22Rv1 (cell line): ENCODE data around the gene MED12L.
"Not testable (repeated sequence)": the region's sequence is repeated elsewhere in the genome, so short reads cannot be mapped to it uniquely, and the experiment has no call there.

Source experiments
- H3K27ac ChIP-seq: fragments of 450-650 bp; 2 replicates; pipeline ENCODE4 v1.5.1; 2017
- ZFX ChIP-seq: fragments of 450-650 bp; IDR thresholded peaks from 2 replicates; pipeline ENCODE4 v1.6.1; 2017; ENCODE audit warnings: antibody characterized with exemption, borderline replicate concordance
- TF ChIP-seq, protein P1 (sequence below): fragments of 450-650 bp; IDR thresholded peaks from 2 replicates; pipeline ENCODE4 v1.5.1; 2017; ENCODE audit warnings: mild to moderate bottlenecking

The MED12L gene

DNA sequence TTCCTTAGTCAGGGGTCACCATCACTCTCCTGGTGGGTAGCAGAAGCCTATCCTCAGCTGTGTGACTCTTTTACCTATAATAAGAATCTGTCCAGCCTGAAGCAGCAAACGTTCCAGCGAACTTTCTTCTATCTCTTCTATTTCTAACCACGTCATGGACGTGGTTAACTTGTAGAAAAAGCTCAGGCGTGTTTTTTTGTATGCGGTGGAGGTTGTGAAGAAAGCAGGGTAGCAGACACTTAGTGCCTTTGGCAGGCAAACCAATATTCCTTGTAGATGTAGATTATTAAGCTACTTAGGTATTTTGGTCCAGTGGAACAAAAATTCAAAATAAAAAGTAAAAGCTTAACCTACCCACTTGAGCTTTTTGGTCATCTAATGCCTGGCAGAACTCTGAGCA, 149.4 kb downstream of the MED12L start:
- no peak overlapping the region for H3K27ac ChIP-seq
- TF ChIP-seq ZFX = no peak
- TF ChIP-seq, protein P1, sequence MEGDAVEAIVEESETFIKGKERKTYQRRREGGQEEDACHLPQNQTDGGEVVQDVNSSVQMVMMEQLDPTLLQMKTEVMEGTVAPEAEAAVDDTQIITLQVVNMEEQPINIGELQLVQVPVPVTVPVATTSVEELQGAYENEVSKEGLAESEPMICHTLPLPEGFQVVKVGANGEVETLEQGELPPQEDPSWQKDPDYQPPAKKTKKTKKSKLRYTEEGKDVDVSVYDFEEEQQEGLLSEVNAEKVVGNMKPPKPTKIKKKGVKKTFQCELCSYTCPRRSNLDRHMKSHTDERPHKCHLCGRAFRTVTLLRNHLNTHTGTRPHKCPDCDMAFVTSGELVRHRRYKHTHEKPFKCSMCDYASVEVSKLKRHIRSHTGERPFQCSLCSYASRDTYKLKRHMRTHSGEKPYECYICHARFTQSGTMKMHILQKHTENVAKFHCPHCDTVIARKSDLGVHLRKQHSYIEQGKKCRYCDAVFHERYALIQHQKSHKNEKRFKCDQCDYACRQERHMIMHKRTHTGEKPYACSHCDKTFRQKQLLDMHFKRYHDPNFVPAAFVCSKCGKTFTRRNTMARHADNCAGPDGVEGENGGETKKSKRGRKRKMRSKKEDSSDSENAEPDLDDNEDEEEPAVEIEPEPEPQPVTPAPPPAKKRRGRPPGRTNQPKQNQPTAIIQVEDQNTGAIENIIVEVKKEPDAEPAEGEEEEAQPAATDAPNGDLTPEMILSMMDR = no peak

DNA sequence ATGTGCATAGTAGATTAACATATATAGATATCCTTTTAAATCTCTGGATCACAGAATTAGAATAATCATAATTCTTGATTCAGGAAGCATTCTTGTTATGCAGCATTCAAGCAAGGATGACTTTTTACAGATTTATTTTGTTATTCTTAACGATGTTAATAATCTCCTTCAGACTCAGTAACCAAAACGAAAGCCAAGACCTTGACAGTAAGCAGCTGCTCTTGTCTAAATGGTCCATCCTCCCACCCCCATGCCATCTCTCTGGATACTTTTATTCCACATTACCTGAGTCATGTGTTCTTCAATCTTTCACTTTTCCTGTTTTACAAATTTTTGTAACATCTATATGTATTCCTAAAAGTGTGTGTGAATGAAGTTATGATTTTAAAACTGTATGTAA, 150.9 kb downstream of the MED12L start:
- no peak for TF ChIP-seq ZFX
- TF ChIP-seq, protein P1 = no peak

DNA sequence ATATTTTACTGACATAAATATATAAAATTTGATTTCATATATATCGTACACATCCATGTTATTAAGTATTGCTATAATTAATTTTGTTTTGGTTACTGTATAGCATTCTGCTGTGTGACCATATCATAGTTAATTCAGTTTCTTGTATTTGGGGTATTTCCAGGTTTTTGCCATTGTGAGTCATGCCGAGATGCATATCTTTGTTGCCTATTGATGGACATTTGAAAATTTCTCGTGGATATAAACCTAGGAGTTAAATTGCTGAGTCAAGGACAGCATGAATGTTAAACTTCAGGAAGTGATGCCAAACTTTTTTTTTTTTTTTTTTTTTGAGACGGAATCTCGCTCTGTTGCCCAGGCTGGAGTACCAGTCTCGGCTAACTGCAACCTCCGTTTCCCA, 151.3 kb downstream of the MED12L start:
- TF ChIP-seq, protein P1 = no peak
- no peak for TF ChIP-seq ZFX
- no peak overlapping the region for H3K27ac ChIP-seq

More for the DNA sequence above, 150.9 kb downstream of the MED12L start:
- no peak overlapping the region for H3K27ac ChIP-seq

DNA sequence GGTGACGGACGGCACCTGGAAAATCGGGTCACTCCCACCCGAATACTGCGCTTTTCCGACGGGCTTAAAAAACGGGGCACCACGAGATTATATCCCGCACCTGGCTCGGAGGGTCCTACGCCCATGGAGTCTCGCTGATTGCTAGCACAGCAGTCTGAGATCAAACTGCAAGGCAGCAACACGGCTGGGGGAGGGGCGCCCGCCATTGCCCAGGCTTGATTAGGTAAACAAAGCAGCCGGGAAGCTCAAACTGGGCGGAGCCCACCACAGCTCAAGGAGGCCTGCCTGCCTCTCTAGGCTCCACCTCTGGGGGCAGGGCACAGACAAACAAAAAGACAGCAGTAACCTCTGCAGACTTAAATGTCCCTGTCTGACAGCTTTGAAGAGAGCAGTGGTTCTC, 156.5 kb downstream of the MED12L start:
- H3K27ac ChIP-seq = not testable (repeated sequence)

DNA sequence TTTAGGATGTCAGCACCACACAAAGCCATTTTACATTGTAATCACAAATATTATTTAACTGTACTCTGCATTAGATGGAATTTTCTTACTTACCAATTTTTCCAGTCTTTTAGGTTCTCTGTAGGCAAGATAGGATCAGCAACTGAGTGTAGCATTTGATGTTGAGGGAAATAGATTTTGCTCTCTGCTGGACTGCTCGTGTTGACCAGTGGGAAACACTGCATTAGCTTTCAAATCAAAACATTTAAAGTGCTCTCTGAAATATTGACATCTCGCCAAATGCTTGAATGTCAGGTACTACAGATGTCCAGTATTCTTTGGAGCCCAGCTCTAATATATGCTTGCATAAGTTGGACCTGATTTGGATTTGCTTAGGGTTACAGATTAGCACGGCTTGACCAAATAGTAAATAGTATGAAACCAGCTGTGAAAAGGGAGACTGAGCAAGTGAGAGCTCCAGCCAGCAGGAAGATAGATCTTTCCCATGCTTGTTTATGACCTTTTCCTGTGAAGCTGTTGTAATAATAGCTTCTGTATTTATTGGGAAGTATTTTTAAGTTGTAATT, 163.4 kb downstream of the MED12L start:
- TF ChIP-seq, protein P1 = no peak
- no peak for TF ChIP-seq ZFX
- H3K27ac ChIP-seq = no peak overlapping the region

DNA sequence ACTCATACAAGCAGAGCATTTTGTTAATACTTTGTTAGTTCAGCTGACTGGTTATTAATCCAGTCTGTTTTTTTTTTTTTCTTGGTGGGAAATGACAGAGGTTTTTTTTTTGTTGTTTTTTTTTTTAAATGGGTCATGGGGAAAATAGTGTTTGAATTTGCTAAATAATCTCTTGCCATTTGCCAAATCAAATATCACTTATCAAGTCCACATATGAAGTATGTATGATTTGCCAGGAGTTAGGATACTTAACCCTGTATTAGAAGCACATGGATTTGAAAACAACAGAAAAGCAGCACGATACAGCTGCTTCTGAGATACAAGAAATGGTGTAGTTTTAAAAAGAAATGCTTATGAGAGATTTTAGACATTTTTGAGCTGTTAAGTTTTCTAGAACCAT, 171.3 kb downstream of the MED12L start:
- no peak overlapping the region for H3K27ac ChIP-seq
- TF ChIP-seq, protein P1 = no peak
- TF ChIP-seq ZFX = no peak

DNA sequence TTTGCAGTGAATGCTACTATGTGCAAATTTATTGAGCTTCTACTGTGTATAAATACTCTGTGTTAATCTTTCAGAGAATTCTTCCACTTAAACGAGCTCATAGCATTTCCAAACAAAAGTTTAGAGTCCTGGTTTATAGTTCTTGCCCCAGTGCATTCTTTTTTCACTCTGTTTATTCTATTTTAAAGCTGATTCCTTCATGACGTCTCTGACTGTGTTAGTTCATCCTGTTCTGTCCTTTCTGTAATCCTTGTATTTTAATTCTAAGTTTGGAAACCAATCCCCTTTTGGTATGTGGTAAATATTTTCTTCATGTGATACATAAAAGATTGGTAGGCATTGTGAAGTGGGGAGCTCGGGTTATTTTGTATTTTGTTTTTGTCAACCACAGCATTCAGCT, 174.2 kb downstream of the MED12L start:
- no peak for TF ChIP-seq ZFX
- TF ChIP-seq, protein P1 = no peak

More for the DNA sequence above, 174.2 kb downstream of the MED12L start:
- H3K27ac ChIP-seq = no peak overlapping the region
